ENCODE data around the gene GCK. TPM values are rescaled to one million over a fixed set of nuclear protein-coding genes. Genes with fewer than 3 reads are reported as not detected.
A peak's percentile ranks its signal among the peaks of the same experiment; 100 is the strongest.

Gene GCK
- total and polyA plus RNA-seq, 2 of the 13 experiments (the other 11 are each of a cell fraction or from before 2014, with no cell fraction given) = not detected

DNA sequence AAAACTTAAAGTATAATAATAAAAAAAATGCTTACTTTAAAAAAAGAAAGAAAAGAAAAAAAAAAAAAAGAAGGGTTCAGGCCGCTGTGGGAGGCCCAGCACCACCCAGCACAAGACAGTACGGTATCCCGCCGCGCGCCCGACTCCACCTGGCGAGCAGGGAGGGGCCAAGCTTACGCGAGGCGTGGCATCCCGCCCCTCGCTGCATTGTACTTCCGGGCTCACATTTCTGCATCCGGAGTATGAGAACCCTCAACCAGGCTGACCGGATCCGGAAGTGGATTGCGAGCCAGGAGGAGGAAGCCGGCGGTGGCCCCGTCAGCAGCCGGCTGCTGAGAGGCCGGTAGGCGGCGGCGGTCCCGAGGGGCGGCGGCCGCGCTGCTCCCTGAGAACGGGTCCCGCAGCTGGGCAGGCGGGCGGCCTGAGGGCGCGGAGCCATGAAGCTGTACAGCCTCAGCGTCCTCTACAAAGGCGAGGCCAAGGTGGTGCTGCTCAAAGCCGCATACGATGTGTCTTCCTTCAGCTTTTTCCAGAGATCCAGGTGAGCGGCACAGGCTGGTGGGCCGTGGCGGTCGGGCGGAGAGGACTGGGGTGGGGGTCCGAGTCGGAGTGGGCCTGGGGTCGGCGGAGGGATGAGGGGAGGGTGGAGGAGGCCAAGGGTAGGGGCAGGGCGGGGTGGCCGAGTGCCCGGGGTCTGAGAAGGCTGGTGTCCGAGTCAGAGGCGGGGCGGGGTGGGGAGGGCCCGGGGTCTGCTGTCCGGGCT lies 11.6 kb upstream of the GCK start, which contains the start of gene YKT6 (continued):
- TF ChIP-seq, protein P1, sequence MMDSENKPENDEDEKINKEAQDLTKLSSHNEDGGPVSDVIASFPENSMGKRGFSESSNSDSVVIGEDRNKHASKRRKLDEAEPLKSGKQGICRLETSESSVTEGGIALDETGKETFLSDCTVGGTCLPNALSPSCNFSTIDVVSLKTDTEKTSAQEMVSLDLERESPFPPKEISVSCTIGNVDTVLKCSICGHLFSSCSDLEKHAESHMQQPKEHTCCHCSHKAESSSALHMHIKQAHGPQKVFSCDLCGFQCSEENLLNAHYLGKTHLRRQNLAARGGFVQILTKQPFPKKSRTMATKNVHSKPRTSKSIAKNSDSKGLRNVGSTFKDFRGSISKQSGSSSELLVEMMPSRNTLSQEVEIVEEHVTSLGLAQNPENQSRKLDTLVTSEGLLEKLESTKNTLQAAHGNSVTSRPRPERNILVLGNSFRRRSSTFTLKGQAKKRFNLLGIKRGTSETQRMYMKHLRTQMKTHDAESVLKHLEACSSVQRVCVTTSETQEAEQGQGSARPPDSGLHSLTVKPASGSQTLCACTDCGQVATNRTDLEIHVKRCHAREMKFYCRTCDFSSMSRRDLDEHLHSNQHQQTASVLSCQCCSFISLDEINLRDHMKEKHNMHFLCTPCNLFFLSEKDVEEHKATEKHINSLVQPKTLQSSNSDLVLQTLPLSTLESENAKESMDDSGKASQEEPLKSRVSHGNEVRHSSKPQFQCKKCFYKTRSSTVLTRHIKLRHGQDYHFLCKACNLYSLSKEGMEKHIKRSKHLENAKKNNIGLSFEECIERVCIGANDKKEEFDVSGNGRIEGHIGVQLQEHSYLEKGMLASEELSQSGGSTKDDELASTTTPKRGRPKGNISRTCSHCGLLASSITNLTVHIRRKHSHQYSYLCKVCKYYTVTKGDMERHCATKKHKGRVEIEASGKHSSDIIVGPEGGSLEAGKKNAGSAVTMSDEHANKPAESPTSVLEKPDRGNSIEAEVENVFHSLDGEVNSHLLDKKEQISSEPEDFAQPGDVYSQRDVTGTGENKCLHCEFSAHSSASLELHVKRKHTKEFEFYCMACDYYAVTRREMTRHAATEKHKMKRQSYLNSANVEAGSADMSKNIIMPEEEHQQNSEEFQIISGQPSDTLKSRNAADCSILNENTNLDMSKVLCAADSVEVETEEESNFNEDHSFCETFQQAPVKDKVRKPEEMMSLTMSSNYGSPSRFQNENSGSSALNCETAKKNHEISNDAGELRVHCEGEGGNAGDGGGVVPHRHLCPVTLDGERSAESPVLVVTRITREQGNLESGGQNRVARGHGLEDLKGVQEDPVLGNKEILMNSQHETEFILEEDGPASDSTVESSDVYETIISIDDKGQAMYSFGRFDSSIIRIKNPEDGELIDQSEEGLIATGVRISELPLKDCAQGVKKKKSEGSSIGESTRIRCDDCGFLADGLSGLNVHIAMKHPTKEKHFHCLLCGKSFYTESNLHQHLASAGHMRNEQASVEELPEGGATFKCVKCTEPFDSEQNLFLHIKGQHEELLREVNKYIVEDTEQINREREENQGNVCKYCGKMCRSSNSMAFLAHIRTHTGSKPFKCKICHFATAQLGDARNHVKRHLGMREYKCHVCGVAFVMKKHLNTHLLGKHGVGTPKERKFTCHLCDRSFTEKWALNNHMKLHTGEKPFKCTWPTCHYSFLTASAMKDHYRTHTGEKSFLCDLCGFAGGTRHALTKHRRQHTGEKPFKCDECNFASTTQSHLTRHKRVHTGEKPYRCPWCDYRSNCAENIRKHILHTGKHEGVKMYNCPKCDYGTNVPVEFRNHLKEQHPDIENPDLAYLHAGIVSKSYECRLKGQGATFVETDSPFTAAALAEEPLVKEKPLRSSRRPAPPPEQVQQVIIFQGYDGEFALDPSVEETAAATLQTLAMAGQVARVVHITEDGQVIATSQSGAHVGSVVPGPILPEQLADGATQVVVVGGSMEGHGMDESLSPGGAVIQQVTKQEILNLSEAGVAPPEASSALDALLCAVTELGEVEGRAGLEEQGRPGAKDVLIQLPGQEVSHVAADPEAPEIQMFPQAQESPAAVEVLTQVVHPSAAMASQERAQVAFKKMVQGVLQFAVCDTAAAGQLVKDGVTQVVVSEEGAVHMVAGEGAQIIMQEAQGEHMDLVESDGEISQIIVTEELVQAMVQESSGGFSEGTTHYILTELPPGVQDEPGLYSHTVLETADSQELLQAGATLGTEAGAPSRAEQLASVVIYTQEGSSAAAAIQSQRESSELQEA (CRISPR knock-in tag; IDR thresholded peaks at IDR 0.05; ENCODE audit: not compliant biosample characterization) = no peak
- TF ChIP-seq, protein P2, sequence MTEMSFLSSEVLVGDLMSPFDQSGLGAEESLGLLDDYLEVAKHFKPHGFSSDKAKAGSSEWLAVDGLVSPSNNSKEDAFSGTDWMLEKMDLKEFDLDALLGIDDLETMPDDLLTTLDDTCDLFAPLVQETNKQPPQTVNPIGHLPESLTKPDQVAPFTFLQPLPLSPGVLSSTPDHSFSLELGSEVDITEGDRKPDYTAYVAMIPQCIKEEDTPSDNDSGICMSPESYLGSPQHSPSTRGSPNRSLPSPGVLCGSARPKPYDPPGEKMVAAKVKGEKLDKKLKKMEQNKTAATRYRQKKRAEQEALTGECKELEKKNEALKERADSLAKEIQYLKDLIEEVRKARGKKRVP (CRISPR knock-in tag; IDR thresholded peaks at IDR 0.05) = no peak
- TF ChIP-seq RCOR2 (CRISPR knock-in tag; IDR thresholded peaks at IDR 0.05) (no peak), NCOR1 (IDR thresholded peaks at IDR 0.05; ENCODE audit: borderline replicate concordance, low read length) (0 out of 2 replicates have a peak, but pooled peaks have one; percentile 27), PAF1 (CRISPR knock-in tag; IDR thresholded peaks at IDR 0.05) (no peak), ZNF549 (CRISPR knock-in tag; IDR thresholded peaks at IDR 0.05) (no peak), ZNF589 (CRISPR knock-in tag; conservative IDR thresholded peaks at IDR 0.05) (peak; percentile 45; the same call in 1 of the 2 replicates), MZF1 (CRISPR knock-in tag; IDR thresholded peaks at IDR 0.05; ENCODE audit: borderline replicate concordance) (no peak), NONO (IDR thresholded peaks at IDR 0.05) (no peak), NONO (CRISPR knock-in tag; conservative IDR thresholded peaks at IDR 0.05) (peak; percentile 59; the same call in 1 of the 2 replicates), ZBTB20 (CRISPR knock-in tag; IDR thresholded peaks at IDR 0.05; ENCODE audit: borderline replicate concordance, low read depth) (peak; percentile 58; the same call in 1 of the 2 replicates), ZFP62 (CRISPR knock-in tag; IDR thresholded peaks at IDR 0.05) (no peak), TOE1 (CRISPR knock-in tag; IDR thresholded peaks at IDR 0.05) (no peak), ZMAT3 (CRISPR knock-in tag; conservative IDR thresholded peaks at IDR 0.05) (peak; percentile 53; the same call in 1 of the 2 replicates), MEIS1 (CRISPR knock-in tag; IDR thresholded peaks at IDR 0.05; ENCODE audit: borderline replicate concordance) (no peak)
- TF ChIP-seq, protein P3, sequence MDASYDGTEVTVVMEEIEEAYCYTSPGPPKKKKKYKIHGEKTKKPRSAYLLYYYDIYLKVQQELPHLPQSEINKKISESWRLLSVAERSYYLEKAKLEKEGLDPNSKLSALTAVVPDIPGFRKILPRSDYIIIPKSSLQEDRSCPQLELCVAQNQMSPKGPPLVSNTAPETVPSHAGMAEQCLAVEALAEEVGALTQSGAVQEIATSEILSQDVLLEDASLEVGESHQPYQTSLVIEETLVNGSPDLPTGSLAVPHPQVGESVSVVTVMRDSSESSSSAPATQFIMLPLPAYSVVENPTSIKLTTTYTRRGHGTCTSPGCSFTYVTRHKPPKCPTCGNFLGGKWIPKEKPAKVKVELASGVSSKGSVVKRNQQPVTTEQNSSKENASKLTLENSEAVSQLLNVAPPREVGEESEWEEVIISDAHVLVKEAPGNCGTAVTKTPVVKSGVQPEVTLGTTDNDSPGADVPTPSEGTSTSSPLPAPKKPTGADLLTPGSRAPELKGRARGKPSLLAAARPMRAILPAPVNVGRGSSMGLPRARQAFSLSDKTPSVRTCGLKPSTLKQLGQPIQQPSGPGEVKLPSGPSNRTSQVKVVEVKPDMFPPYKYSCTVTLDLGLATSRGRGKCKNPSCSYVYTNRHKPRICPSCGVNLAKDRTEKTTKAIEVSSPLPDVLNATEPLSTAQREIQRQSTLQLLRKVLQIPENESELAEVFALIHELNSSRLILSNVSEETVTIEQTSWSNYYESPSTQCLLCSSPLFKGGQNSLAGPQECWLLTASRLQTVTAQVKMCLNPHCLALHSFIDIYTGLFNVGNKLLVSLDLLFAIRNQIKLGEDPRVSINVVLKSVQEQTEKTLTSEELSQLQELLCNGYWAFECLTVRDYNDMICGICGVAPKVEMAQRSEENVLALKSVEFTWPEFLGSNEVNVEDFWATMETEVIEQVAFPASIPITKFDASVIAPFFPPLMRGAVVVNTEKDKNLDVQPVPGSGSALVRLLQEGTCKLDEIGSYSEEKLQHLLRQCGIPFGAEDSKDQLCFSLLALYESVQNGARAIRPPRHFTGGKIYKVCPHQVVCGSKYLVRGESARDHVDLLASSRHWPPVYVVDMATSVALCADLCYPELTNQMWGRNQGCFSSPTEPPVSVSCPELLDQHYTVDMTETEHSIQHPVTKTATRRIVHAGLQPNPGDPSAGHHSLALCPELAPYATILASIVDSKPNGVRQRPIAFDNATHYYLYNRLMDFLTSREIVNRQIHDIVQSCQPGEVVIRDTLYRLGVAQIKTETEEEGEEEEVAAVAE (CRISPR knock-in tag; IDR thresholded peaks at IDR 0.05; ENCODE audit: borderline replicate concordance) = no peak; the same call in 1 of the 2 replicates

Measured in HepG2 (cell line).